ENCODE results near the gene CTNNBIP1. TPM values are rescaled to one million over a fixed set of nuclear protein-coding genes. Genes with fewer than 3 reads are reported as not detected.

The CTNNBIP1 gene
- polyA plus RNA-seq, 1 donor (not counting 4 experiments of a cell fraction or from before 2014, with no cell fraction given), result 92.3 TPM

GRCh38 chr1:9887070-9887469 is 23.0 kb downstream of the CTNNBIP1 start:
- Histone ChIP-seq H2AFZ (ENCODE audit: control insufficient read depth, low read length) (no peak overlapping the region), H3K9me1 (ENCODE audit: control insufficient read depth, extremely low read depth, insufficient read depth, low read length) (peaks cover 6% of the 10 kb centered on the region), H3K4me2 (ENCODE audit: control insufficient read depth, extremely low read depth, insufficient read depth, low read depth, low read length) (no peak overlapping the region), H3K27me3 (ENCODE audit: control insufficient read depth, extremely low read depth, insufficient read depth, low read length) (no peaks in the 10 kb centered on the region), H3K9me3 (ENCODE audit: control insufficient read depth, low read depth, low read length) (no peaks in the 10 kb centered on the region), H3K9ac (ENCODE audit: control insufficient read depth, extremely low read depth, insufficient read depth, low read length) (no peak overlapping the region), H3K4me1 (ENCODE audit: control insufficient read depth, extremely low read depth, insufficient read depth, low read length) (peaks cover 68% of the 10 kb centered on the region), H3K36me3 (ENCODE audit: control insufficient read depth in 2 of 2, extremely low read depth in 1 of 2, insufficient read depth in 2 of 2, low read length in 2 of 2) (peaks cover 17 to 35% of the 10 kb centered on the region in 2 experiments), H3K79me2 (ENCODE audit: control insufficient read depth, insufficient read depth, low read length) (peaks cover 41% of the 10 kb centered on the region), H3K27ac (ENCODE audit: control insufficient read depth, insufficient read depth, low read length) (no peak overlapping the region), H3K4me3 (ENCODE audit: control insufficient read depth in 2 of 3, extremely low read depth in 1 of 3, insufficient read depth in 2 of 3, low read depth in 1 of 3, low read length in 3 of 3) (no peak overlapping the region), H4K20me1 (ENCODE audit: control insufficient read depth, extremely low read depth, insufficient read depth, low read length) (no peaks in the 10 kb centered on the region)
- DNase-seq (ENCODE audit: low read depth, low spot score) (no peak), FAIRE-seq (no peak)
- TF ChIP-seq EZH2 (IDR thresholded peaks at IDR 0.05; ENCODE audit: low read length), result no peak
- no peak for TF ChIP-seq CTCF (optimal IDR thresholded peaks at IDR 0.05 in 1 of 3, IDR thresholded peaks at IDR 0.05 in 1 of 3, conservative IDR thresholded peaks at IDR 0.05 in 1 of 3; ENCODE audit: extremely low read depth in 1 of 3, insufficient read depth in 2 of 3, low read length in 3 of 3)
- dilution Hi-C loops (cut with MboI; ENCODE audit: extremely low pct_ligation_motif_present, low sequenced_read_pairs), result loop anchor here (25.0 kb wide), 1 partner anchor 100 kb away; no protein-coding TSS in a partner anchor

GRCh38 chr1:9886092-9886742 is 23.9 kb downstream of the CTNNBIP1 start:
- dilution Hi-C loops (cut with MboI; ENCODE audit: extremely low pct_ligation_motif_present, low sequenced_read_pairs), result loop anchor here (25.0 kb wide), 1 partner anchor 99 kb away; no protein-coding TSS in a partner anchor
- Histone ChIP-seq H3K9ac (ENCODE audit: control insufficient read depth, extremely low read depth, insufficient read depth, low read length) (no peak overlapping the region), H3K27ac (ENCODE audit: control insufficient read depth, insufficient read depth, low read length) (no peak overlapping the region), H3K36me3 (ENCODE audit: control insufficient read depth in 2 of 2, extremely low read depth in 1 of 2, insufficient read depth in 2 of 2, low read length in 2 of 2) (peaks cover 17 to 35% of the 10 kb centered on the region in 2 experiments), H3K9me3 (ENCODE audit: control insufficient read depth, low read depth, low read length) (no peaks in the 10 kb centered on the region), H3K79me2 (ENCODE audit: control insufficient read depth, insufficient read depth, low read length) (peaks cover 41% of the 10 kb centered on the region), H3K4me2 (ENCODE audit: control insufficient read depth, extremely low read depth, insufficient read depth, low read depth, low read length) (no peak overlapping the region), H3K4me1 (ENCODE audit: control insufficient read depth, extremely low read depth, insufficient read depth, low read length) (peaks cover 70% of the 10 kb centered on the region), H2AFZ (ENCODE audit: control insufficient read depth, low read length) (no peak overlapping the region), H3K27me3 (ENCODE audit: control insufficient read depth, extremely low read depth, insufficient read depth, low read length) (no peaks in the 10 kb centered on the region), H3K4me3 (ENCODE audit: control insufficient read depth in 2 of 3, extremely low read depth in 1 of 3, insufficient read depth in 2 of 3, low read depth in 1 of 3, low read length in 3 of 3) (no peak overlapping the region), H3K9me1 (ENCODE audit: control insufficient read depth, extremely low read depth, insufficient read depth, low read length) (peaks cover 6% of the 10 kb centered on the region), H4K20me1 (ENCODE audit: control insufficient read depth, extremely low read depth, insufficient read depth, low read length) (no peaks in the 10 kb centered on the region)
- TF ChIP-seq CTCF (optimal IDR thresholded peaks at IDR 0.05 in 1 of 3, IDR thresholded peaks at IDR 0.05 in 1 of 3, conservative IDR thresholded peaks at IDR 0.05 in 1 of 3; ENCODE audit: extremely low read depth in 1 of 3, insufficient read depth in 2 of 3, low read length in 3 of 3) (no peak), EZH2 (IDR thresholded peaks at IDR 0.05; ENCODE audit: low read length) (no peak)
- no peak for FAIRE-seq
- DNase-seq (ENCODE audit: low read depth, low spot score), result no peak

Measured in keratinocyte (primary cell).